Activated gamma-delta T cell treated with Interleukin-2 at 50 U/mL for 16 hours (primary cell): ENCODE data around the gene PLEKHA6.
A peak's percentile ranks its signal among the peaks of the same experiment; 100 is the strongest.

Experiments
- DNase-seq: peaks from one replicate; pipeline ENCODE4 v3.0.0-alpha.2; 2020

The PLEKHA6 gene

GRCh38 chr1:204359474-204360255 is at the start of gene PLEKHA6:
PLEKHA6 (minus strand) TSS chr1:204359929; CDS start chr1:204273727, 86,202 bp downstream.
- no peak for DNase-seq

GRCh38 chr1:204409123-204409522 is 49.4 kb upstream of the PLEKHA6 start:
- DNase-seq: no peak

- no peak for DNase-seq
Measured at GRCh38 chr1:204408602-204409001, 48.9 kb upstream of the PLEKHA6 start.

- DNase-seq: no peak
Measured at GRCh38 chr1:204408074-204408507, 48.4 kb upstream of the PLEKHA6 start.

GRCh38 chr1:204407295-204407971 is 47.7 kb upstream of the PLEKHA6 start:
- no peak for DNase-seq

- DNase-seq: no peak
Measured at GRCh38 chr1:204406621-204407020, 46.9 kb upstream of the PLEKHA6 start.

- no peak for DNase-seq
Measured at GRCh38 chr1:204405988-204406387, 46.3 kb upstream of the PLEKHA6 start.

GRCh38 chr1:204404629-204405028 is 44.9 kb upstream of the PLEKHA6 start:
- no peak for DNase-seq

GRCh38 chr1:204402391-204402790 is 42.7 kb upstream of the PLEKHA6 start:
- DNase-seq: no peak

GRCh38 chr1:204401730-204402129 is 42.0 kb upstream of the PLEKHA6 start:
- no peak for DNase-seq

- no peak for DNase-seq
Measured at GRCh38 chr1:204400882-204401510, 41.3 kb upstream of the PLEKHA6 start.

- DNase-seq: peak; percentile 49
Measured at GRCh38 chr1:204398197-204399125, 38.7 kb upstream of the PLEKHA6 start.

GRCh38 chr1:204396015-204396583 is 36.4 kb upstream of the PLEKHA6 start:
- no peak for DNase-seq

- no peak for DNase-seq
Measured at GRCh38 chr1:204391629-204392028, 31.9 kb upstream of the PLEKHA6 start.

- DNase-seq: no peak
Measured at GRCh38 chr1:204390751-204391466, 31.2 kb upstream of the PLEKHA6 start.

GRCh38 chr1:204385727-204386126 is 26.0 kb upstream of the PLEKHA6 start:
- no peak for DNase-seq

GRCh38 chr1:204384636-204385352 is 25.1 kb upstream of the PLEKHA6 start:
- no peak for DNase-seq

GRCh38 chr1:204383163-204383904 is 23.6 kb upstream of the PLEKHA6 start:
- DNase-seq: no peak

GRCh38 chr1:204382714-204383083 is 23.0 kb upstream of the PLEKHA6 start:
- no peak for DNase-seq

GRCh38 chr1:204380293-204380831 is 20.6 kb upstream of the PLEKHA6 start:
- no peak for DNase-seq
